Activated CD8-positive, alpha-beta memory T cell treated with anti-CD3 and anti-CD28 coated beads, Interleukin-2, amount 50 U/mL, for 1 hour (primary cell): ENCODE data around the gene PRPF19.

Experiments
- DNase-seq: peaks from one replicate; pipeline ENCODE4 v3.0.0-alpha.2; 2020; ENCODE audit errors: extremely low read depth

The PRPF19 gene

GRCh38 chr11:60842668-60843600 lies 63.5 kb downstream of the PRPF19 start:
- no peak for DNase-seq

GRCh38 chr11:60841797-60842667 lies 64.4 kb downstream of the PRPF19 start, which contains the start of gene CCDC86:
Gene CCDC86, plus strand, starts transcription at chr11:60842113. Its CDS starts 12 bp downstream, at chr11:60842125.
- DNase-seq: peak; percentile 95
